HEK293 (cell line): ENCODE measurements around the gene CTAGE1.

Experiments
- CTCF ChIA-PET: fragments of 350-600 bp; formaldehyde crosslinking; extraction: SDS; loops from one replicate; lab custom pipeline; 2021; ENCODE audit warnings: antibody characterized with exemption; lab: Yijun Ruan, JAX
- POLR2A ChIA-PET: fragments of 300-600 bp; formaldehyde crosslinking; extraction: SDS; loops from one replicate; lab custom pipeline; 2020; ENCODE audit warnings: antibody characterized with exemption, inconsistent platforms; lab: Yijun Ruan, JAX
- H3K27ac ChIP-seq: fragments of 200-500 bp; sonication (Bioruptor generic); 2 replicates; pipeline ENCODE4 v1.5.1; 2014; ENCODE audit warnings: low read depth, low read length, control low read depth, inconsistent platforms; ENCODE audit errors: extremely low read depth
- H3K36me3 ChIP-seq, 2 experiments: fragments of 200-500 bp in 1 of 2; sonication (Bioruptor generic) in 1 of 2; 1 replicate in 1 of 2; 2 replicates in 1 of 2; pipeline ENCODE4 v1.5.1; 2014 to 2017; ENCODE audit warnings: inconsistent platforms in 2 of 2, low read length in 2 of 2; ENCODE audit not compliant: control insufficient read depth in 2 of 2, insufficient read depth in 1 of 2
- H3K4me1 ChIP-seq: fragments of 200-500 bp; sonication (Bioruptor generic); 2 replicates; pipeline ENCODE4 v1.5.1; 2014; ENCODE audit warnings: mild to moderate bottlenecking, low read length, inconsistent platforms; ENCODE audit not compliant: control insufficient read depth, insufficient read depth
- H3K4me3 ChIP-seq: 2 replicates; pipeline ENCODE4 v1.5.1; 2011; ENCODE audit warnings: low read depth, mild to moderate bottlenecking, control low read depth, low read length, moderate library complexity
- H3K9me3 ChIP-seq: fragments of 200-500 bp; sonication (Bioruptor generic); 2 replicates; pipeline ENCODE4 v1.5.1; 2014; ENCODE audit warnings: low read depth, low read length, inconsistent platforms; ENCODE audit not compliant: control insufficient read depth, insufficient read depth
- SP3 ChIP-seq: fragments of 450-650 bp; formaldehyde crosslinking; IDR thresholded peaks from 2 replicates; pipeline ENCODE4 v1.5.1; 2016; ENCODE audit warnings: missing biosample characterization, missing genetic modification characterization
- TRIM28 ChIP-seq: IDR thresholded peaks from 2 replicates; pipeline ENCODE4 v1.6.1; 2011; ENCODE audit warnings: low read length, control low read depth, borderline replicate concordance
- ZBTB21 ChIP-seq: fragments of 450-650 bp; formaldehyde crosslinking; IDR thresholded peaks from 2 replicates; pipeline ENCODE4 v1.5.1; 2017; ENCODE audit warnings: missing biosample characterization, missing genetic modification characterization
- ZBTB48 ChIP-seq: fragments of 450-650 bp; formaldehyde crosslinking; IDR thresholded peaks from 2 replicates; pipeline ENCODE4 v1.5.1; 2016; ENCODE audit warnings: missing biosample characterization, missing genetic modification characterization
- ZBTB7A ChIP-seq: fragments of 450-650 bp; formaldehyde crosslinking; IDR thresholded peaks from 2 replicates; pipeline ENCODE4 v1.5.1; 2016; ENCODE audit warnings: low read depth, missing biosample characterization, missing genetic modification characterization
- ZIC2 ChIP-seq: fragments of 450-650 bp; formaldehyde crosslinking; IDR thresholded peaks from 2 replicates; pipeline ENCODE4 v1.5.1; 2016; ENCODE audit warnings: missing biosample characterization, missing genetic modification characterization
- ZNF121 ChIP-seq: fragments of 450-650 bp; formaldehyde crosslinking; IDR thresholded peaks from 2 replicates; pipeline ENCODE4 v1.5.1; 2016; ENCODE audit warnings: missing biosample characterization, missing genetic modification characterization
- ZNF157 ChIP-seq: fragments of 450-650 bp; formaldehyde crosslinking; IDR thresholded peaks from 2 replicates; pipeline ENCODE4 v1.5.1; 2016; ENCODE audit warnings: missing biosample characterization, missing genetic modification characterization
- ZNF169 ChIP-seq: fragments of 450-650 bp; formaldehyde crosslinking; IDR thresholded peaks from 2 replicates; pipeline ENCODE4 v1.5.1; 2016; ENCODE audit warnings: missing biosample characterization, missing genetic modification characterization
- ZNF175 ChIP-seq: fragments of 450-650 bp; formaldehyde crosslinking; IDR thresholded peaks from 2 replicates; pipeline ENCODE4 v1.5.1; 2016; ENCODE audit warnings: missing biosample characterization, missing genetic modification characterization
- ZNF274 ChIP-seq, 2 experiments: fragments of 200-500 bp in 1 of 2; fragments of 450-650 bp in 1 of 2; sonication (Bioruptor generic) in 1 of 2; formaldehyde crosslinking in 1 of 2; IDR thresholded peaks; 2 replicates each; pipeline versions ENCODE4 v1.5.1 to v1.6.1; 2014 to 2016; ENCODE audit warnings: borderline replicate concordance in 1 of 2, inconsistent platforms in 1 of 2, low read length in 1 of 2, missing biosample characterization in 1 of 2, missing genetic modification characterization in 1 of 2
- ZNF335 ChIP-seq: fragments of 450-650 bp; formaldehyde crosslinking; conservative IDR thresholded peaks from 2 replicates; pipeline ENCODE4 v1.5.1; 2016; ENCODE audit warnings: missing biosample characterization, missing genetic modification characterization
- ZNF394 ChIP-seq: fragments of 450-650 bp; formaldehyde crosslinking; IDR thresholded peaks from 2 replicates; pipeline ENCODE4 v1.5.1; 2016; ENCODE audit warnings: missing biosample characterization, missing genetic modification characterization, mild to moderate bottlenecking, moderate library complexity, borderline replicate concordance
- ZNF433 ChIP-seq: fragments of 450-650 bp; formaldehyde crosslinking; IDR thresholded peaks from 2 replicates; pipeline ENCODE4 v1.5.1; 2016; ENCODE audit warnings: missing biosample characterization, missing genetic modification characterization, low read depth
- ZNF600 ChIP-seq: fragments of 450-650 bp; formaldehyde crosslinking; IDR thresholded peaks from 2 replicates; pipeline ENCODE4 v1.5.1; 2016; ENCODE audit warnings: missing biosample characterization, missing genetic modification characterization
- TF ChIP-seq, protein P1 (sequence below): fragments of 450-650 bp; formaldehyde crosslinking; conservative IDR thresholded peaks from 2 replicates; pipeline ENCODE4 v1.5.1; 2016; ENCODE audit warnings: low read depth, missing biosample characterization, missing genetic modification characterization
- TF ChIP-seq, protein P2 (sequence below): fragments of 450-650 bp; formaldehyde crosslinking; IDR thresholded peaks from 2 replicates; pipeline ENCODE4 v1.5.1; 2016; ENCODE audit warnings: missing biosample characterization, missing genetic modification characterization
- TF ChIP-seq, protein P3 (sequence below): fragments of 450-650 bp; formaldehyde crosslinking; IDR thresholded peaks from 2 replicates; pipeline ENCODE4 v1.5.1; 2016; ENCODE audit warnings: missing biosample characterization, missing genetic modification characterization
- TF ChIP-seq, protein P4 (sequence below): fragments of 450-650 bp; formaldehyde crosslinking; IDR thresholded peaks from 2 replicates; pipeline ENCODE4 v1.5.1; 2016; ENCODE audit warnings: missing biosample characterization, missing genetic modification characterization

CTAGE1 gene

DNA sequence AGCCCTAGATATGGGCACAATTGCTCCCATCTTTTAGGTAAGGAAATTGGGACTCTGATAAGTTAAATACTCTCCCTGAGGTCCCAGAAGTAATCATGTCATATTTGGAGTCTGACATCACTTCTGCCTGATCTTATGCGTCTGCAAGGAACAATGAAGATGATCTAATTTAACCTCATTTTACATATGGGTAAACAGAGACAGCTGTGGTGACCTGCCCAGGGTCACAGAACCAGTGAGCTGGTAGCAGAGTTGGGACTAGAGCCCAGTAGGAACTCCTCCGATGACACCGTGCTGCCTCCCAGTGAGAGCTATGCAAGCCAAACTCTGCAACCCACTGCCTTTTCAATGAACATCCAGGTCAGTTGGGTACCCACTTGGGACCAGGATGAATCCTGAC, 17.8 kb downstream of the CTAGE1 start (continued):
- TF ChIP-seq, protein P1, sequence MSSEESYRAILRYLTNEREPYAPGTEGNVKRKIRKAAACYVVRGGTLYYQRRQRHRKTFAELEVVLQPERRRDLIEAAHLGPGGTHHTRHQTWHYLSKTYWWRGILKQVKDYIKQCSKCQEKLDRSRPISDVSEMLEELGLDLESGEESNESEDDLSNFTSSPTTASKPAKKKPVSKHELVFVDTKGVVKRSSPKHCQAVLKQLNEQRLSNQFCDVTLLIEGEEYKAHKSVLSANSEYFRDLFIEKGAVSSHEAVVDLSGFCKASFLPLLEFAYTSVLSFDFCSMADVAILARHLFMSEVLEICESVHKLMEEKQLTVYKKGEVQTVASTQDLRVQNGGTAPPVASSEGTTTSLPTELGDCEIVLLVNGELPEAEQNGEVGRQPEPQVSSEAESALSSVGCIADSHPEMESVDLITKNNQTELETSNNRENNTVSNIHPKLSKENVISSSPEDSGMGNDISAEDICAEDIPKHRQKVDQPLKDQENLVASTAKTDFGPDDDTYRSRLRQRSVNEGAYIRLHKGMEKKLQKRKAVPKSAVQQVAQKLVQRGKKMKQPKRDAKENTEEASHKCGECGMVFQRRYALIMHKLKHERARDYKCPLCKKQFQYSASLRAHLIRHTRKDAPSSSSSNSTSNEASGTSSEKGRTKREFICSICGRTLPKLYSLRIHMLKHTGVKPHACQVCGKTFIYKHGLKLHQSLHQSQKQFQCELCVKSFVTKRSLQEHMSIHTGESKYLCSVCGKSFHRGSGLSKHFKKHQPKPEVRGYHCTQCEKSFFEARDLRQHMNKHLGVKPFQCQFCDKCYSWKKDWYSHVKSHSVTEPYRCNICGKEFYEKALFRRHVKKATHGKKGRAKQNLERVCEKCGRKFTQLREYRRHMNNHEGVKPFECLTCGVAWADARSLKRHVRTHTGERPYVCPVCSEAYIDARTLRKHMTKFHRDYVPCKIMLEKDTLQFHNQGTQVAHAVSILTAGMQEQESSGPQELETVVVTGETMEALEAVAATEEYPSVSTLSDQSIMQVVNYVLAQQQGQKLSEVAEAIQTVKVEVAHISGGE (tag by site-specific recombination): no peak
- TF ChIP-seq, protein P2, sequence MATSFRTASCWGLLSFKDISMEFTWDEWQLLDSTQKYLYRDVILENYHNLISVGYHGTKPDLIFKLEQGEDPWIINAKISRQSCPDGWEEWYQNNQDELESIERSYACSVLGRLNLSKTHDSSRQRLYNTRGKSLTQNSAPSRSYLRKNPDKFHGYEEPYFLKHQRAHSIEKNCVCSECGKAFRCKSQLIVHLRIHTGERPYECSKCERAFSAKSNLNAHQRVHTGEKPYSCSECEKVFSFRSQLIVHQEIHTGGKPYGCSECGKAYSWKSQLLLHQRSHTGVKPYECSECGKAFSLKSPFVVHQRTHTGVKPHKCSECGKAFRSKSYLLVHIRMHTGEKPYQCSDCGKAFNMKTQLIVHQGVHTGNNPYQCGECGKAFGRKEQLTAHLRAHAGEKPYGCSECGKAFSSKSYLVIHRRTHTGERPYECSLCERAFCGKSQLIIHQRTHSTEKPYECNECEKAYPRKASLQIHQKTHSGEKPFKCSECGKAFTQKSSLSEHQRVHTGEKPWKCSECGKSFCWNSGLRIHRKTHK: no peak
- TF ChIP-seq ZBTB21 (peak; percentile 70), ZNF274 (IDR thresholded peaks at IDR 0.05; ENCODE audit: low read length) (no peak), ZNF274 (tag by site-specific recombination; IDR thresholded peaks at IDR 0.05; ENCODE audit: borderline replicate concordance) (no peak), ZNF600 (0 out of 2 replicates have a peak, but pooled peaks have one; percentile 13), ZNF335 (tag by site-specific recombination) (peak; percentile 46; the same call in 1 of the 2 replicates), ZNF433 (no peak), ZNF157 (tag by site-specific recombination) (no peak), ZNF394 (tag by site-specific recombination) (peak; percentile 30; the same call in 1 of the 2 replicates), SP3 (tag by site-specific recombination) (peak; percentile 19; the same call in 1 of the 2 replicates), ZBTB48 (tag by site-specific recombination) (no peak)
- TF ChIP-seq, all 188 proteins: peak for 16

DNA sequence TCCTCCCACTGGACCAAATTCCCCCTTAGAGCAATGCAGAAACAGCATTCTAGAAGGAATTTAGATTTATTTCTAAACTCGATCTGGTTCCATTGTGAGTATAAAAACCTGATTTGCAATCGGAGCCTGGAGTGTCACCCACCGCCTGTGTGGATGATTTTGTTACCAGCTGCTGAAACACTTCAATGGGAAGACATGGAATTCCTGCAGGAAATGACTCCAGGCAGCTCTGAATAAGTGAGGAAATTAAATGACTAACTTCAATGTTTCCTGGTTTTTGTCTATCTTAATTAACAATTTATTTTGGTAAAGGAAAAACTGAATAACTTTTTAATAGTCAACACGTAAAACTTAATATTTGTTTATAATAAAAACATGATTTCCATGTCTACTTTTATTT, 19.3 kb downstream of the CTAGE1 start:
- H3K36me3 ChIP-seq: no peaks in the 10 kb centered on the region
- H3K4me3 ChIP-seq: no peak overlapping the region
- CTCF ChIA-PET: interaction anchor here (0.7 to 2.3 kb wide), 2 partner anchors 36 to 165 kb away, joined by 3 to 6 read pairs; no protein-coding TSS in a partner anchor
- POLR2A ChIA-PET: no interaction called here
- no peak for TF ChIP-seq ZNF394 (tag by site-specific recombination)
- no peak for TF ChIP-seq ZIC2 (tag by site-specific recombination)
- TF ChIP-seq, protein P3, sequence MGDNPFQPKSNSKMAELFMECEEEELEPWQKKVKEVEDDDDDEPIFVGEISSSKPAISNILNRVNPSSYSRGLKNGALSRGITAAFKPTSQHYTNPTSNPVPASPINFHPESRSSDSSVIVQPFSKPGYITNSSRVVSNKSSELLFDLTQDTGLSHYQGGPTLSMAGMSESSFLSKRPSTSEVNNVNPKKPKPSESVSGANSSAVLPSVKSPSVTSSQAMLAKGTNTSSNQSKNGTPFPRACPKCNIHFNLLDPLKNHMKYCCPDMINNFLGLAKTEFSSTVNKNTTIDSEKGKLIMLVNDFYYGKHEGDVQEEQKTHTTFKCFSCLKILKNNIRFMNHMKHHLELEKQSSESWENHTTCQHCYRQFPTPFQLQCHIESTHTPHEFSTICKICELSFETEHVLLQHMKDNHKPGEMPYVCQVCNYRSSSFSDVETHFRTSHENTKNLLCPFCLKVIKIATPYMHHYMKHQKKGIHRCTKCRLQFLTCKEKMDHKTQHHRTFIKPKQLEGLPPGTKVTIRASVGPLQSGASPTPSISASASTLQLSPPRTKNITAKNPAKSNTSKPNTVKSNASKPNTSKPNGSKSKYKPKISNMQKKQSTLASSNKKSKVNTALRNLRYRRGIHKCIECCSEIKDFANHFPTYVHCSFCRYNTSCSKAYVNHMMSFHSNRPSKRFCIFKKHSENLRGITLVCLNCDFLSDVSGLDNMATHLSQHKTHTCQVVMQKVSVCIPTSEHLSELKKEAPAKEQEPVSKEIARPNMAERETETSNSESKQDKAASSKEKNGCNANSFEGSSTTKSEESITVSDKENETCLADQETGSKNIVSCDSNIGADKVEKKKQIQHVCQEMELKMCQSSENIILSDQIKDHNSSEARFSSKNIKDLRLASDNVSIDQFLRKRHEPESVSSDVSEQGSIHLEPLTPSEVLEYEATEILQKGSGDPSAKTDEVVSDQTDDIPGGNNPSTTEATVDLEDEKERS (tag by site-specific recombination): no peak
- no peak for TF ChIP-seq ZNF121 (tag by site-specific recombination)
- TF ChIP-seq ZBTB7A (tag by site-specific recombination): no peak
- TF ChIP-seq ZNF175 (tag by site-specific recombination): no peak
- no peak for TF ChIP-seq ZNF169
- no peak for TF ChIP-seq TRIM28
- TF ChIP-seq, protein P4, sequence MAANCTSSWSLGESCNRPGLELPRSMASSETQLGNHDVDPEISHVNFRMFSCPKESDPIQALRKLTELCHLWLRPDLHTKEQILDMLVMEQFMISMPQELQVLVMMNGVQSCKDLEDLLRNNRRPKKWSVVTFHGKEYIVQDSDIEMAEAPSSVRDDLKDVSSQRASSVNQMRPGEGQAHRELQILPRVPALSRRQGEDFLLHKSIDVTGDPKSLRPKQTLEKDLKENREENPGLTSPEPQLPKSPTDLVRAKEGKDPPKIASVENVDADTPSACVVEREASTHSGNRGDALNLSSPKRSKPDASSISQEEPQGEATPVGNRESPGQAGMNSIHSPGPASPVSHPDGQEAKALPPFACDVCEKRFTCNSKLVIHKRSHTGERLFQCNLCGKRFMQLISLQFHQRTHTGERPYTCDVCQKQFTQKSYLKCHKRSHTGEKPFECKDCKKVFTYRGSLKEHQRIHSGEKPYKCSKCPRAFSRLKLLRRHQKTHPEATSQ: no peak
- H3K27ac ChIP-seq: no peak overlapping the region
- H3K9me3 ChIP-seq: no peaks in the 10 kb centered on the region
- no peaks in the 10 kb centered on the region for H3K4me1 ChIP-seq
